GM23248 (cell line): ENCODE measurements around the gene ZNF148.

Experiments
- EZH2 ChIP-seq: fragments of 200-600 bp; sonication (generic); IDR thresholded peaks from 2 replicates; pipeline ENCODE4 v1.6.1; 2018; ENCODE audit warnings: antibody characterized with exemption, mild to moderate bottlenecking; ENCODE audit not compliant: insufficient read depth, poor library complexity, severe bottlenecking
- EZH2phosphoT487 ChIP-seq: fragments of 200-600 bp; sonication (generic); IDR thresholded peaks from 2 replicates; pipeline ENCODE4 v1.6.1; 2018; ENCODE audit warnings: antibody characterized with exemption, moderate library complexity, mild to moderate bottlenecking, low read depth; ENCODE audit not compliant: insufficient read depth

- TF ChIP-seq EZH2phosphoT487 (no peak), EZH2 (no peak)
Observed at GRCh38 chr3:125324341-125324740, 50.8 kb downstream of the ZNF148 start.
